ENCODE data around the gene MREG. TPM values are rescaled to one million over a fixed set of nuclear protein-coding genes. Genes with fewer than 3 reads are reported as not detected.

MREG gene
- total and polyA plus RNA-seq, 3 experiments from 2014 or later, result 3.9 to 26.2 (median 25.4) TPM

DNA sequence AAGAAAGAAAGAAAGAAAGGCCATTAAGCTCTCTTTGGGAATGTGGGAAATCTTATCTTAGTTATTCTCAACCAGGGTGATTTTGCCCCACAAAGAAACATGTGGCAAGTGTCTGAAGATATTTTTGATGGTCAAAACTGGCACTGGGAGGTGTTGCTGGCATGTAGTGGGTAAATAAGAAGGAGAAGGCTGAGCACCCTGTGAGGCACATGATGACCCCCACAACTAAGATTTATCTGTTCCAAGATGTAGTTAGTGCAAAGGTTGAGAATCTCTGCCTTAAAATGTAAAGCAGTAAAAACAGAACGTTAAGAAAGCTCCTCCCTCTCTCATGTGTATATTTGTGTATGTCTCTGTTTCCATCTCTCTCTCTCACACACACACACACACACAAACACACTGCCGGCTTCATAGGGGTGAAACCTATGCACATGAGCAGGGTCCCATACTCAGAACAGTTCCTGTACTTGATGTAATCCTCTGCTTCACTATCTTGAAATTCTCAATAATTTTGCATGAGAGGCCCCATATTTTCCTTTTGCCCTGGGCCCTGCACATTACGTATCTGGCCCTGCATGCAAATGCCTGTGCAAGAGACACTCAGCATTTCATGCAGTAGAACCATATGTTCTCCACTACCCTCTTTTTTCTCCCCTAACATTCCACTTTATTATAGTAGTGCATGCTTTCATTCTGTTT lies 94.3 kb downstream of the MREG start:
- Histone ChIP-seq H3K27ac (ENCODE audit: low read depth, low read length) (no peak overlapping the region), H3K36me3 (ENCODE audit: insufficient read depth, low read length) (no peaks in the 10 kb centered on the region), H3K9me3 (ENCODE audit: low read length) (no peaks in the 10 kb centered on the region), H3K4me1 (ENCODE audit: insufficient read depth, low read length) (no peaks in the 10 kb centered on the region), H3K27me3 (ENCODE audit: insufficient read depth, low read length, poor library complexity, severe bottlenecking) (no peaks in the 10 kb centered on the region), H3K4me3 (ENCODE audit: low read length) (no peak overlapping the region)
- H3K27ac Mint-ChIP-seq, result no peak overlapping the region
- no peaks in the 10 kb centered on the region for H3K9me3 Mint-ChIP-seq
- no peaks in the 10 kb centered on the region for H3K36me3 Mint-ChIP-seq
- ChIA-PET CTCF (interaction anchor here (1.5 kb wide), 1 partner anchor 12 kb away, joined by 4 read pairs; no protein-coding TSS in a partner anchor), POLR2A (no interaction called here)
- no peak overlapping the region for H3K4me3 Mint-ChIP-seq
- no peak for DNase-seq
- H3K4me1 Mint-ChIP-seq, result peaks cover 0 to 8% (median 2%) of the 10 kb centered on the region in 3 donors
- peaks cover 9 to 17% of the 10 kb centered on the region in 2 donors for H3K27me3 Mint-ChIP-seq

DNA sequence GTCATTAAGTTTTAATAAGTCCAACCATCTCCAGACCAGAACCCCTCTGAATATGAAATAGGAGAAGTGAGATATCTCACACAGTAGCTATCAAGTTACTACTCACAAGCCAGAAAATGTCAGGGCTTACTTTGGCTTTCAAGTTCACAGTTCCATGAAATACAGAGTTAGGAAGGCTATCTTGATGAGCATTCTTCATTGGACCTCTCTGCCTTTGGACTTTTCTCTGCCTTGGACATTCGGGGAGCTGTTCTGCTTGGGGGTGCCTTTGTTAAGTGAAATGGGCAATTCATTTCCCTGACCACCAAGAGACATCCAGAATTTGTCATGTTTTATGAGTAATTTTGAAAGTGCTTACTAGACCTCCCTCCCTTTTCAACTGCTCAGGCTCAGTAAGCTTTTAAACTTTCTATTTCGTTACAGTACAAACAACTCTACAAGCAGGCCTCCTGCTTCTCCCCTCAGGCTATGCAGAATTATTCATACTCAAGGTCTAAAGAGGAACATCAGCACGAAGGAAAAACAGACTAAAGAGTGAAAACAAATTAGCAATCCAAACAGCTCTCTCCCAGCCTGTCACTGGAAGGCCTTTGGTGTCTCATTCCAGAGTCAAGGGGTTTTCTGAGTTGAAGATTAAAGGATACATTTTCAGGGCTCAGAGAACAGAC lies 95.3 kb downstream of the MREG start:
- DNase-seq, result no peak
- H3K27ac ChIP-seq (ENCODE audit: low read depth, low read length), result no peak overlapping the region
- ChIA-PET POLR2A (no interaction called here), CTCF (interaction anchor here (1.5 kb wide), 1 partner anchor 13 kb away, joined by 4 read pairs; no protein-coding TSS in a partner anchor)
- H3K36me3 ChIP-seq (ENCODE audit: insufficient read depth, low read length), result no peaks in the 10 kb centered on the region
- peaks cover under 1 to 17% of the 10 kb centered on the region in 2 donors for H3K27me3 Mint-ChIP-seq
- no peaks in the 10 kb centered on the region for H3K4me1 ChIP-seq (ENCODE audit: insufficient read depth, low read length)
- no peaks in the 10 kb centered on the region for H3K27me3 ChIP-seq (ENCODE audit: insufficient read depth, low read length, poor library complexity, severe bottlenecking)
- no peak overlapping the region for H3K4me3 Mint-ChIP-seq
- no peak overlapping the region for H3K4me3 ChIP-seq (ENCODE audit: low read length)
- peaks cover 0 to 8% (median 2%) of the 10 kb centered on the region in 3 donors for H3K4me1 Mint-ChIP-seq
- peak overlapping the region in 2 of 8 donors; percentile 14 to 73 for H3K27ac Mint-ChIP-seq
- no peaks in the 10 kb centered on the region for H3K9me3 Mint-ChIP-seq
- no peaks in the 10 kb centered on the region for H3K9me3 ChIP-seq (ENCODE audit: low read length)
- H3K36me3 Mint-ChIP-seq, result no peaks in the 10 kb centered on the region

GRCh38 chr2:215915441-215915840 lies 97.9 kb downstream of the MREG start:
- CTCF ChIA-PET, result interaction anchor here (0.9 kb wide), 1 partner anchor 16 kb away, joined by 3 read pairs; no protein-coding TSS in a partner anchor

DNA sequence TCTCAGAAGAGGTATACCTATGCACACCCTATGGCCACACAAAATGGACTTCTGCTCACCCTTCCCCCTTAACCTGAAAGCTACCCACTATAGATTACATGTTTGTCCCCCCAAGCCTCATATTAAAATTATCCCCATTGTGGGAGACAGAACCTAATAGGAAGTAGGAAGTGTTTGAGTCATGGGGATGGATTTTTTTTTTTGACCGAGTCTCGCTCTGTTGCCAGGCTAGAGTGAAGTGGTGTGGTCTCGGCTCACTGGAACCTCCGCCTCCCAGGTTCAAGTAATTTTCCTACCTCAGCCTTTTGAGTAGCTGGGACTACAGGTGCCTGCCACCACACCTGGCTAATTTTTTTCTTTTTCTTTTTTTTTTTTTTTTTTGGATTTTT lies 98.6 kb downstream of the MREG start:
- Mint-ChIP-seq H3K4me3 (no peak overlapping the region), H3K27ac (no peak overlapping the region), H3K27me3 (peaks cover 14 to 15% of the 10 kb centered on the region in 2 donors), H3K9me3 (no peaks in the 10 kb centered on the region), H3K36me3 (no peaks in the 10 kb centered on the region), H3K4me1 (peaks cover 0 to 8% (median 2%) of the 10 kb centered on the region in 3 donors)
- ChIA-PET POLR2A (no interaction called here), CTCF (interaction anchor here (0.9 kb wide), 1 partner anchor 16 kb away, joined by 3 read pairs; no protein-coding TSS in a partner anchor)
- Histone ChIP-seq H3K36me3 (ENCODE audit: insufficient read depth, low read length) (no peaks in the 10 kb centered on the region), H3K27ac (ENCODE audit: low read depth, low read length) (no peak overlapping the region), H3K9me3 (ENCODE audit: low read length) (no peaks in the 10 kb centered on the region), H3K4me1 (ENCODE audit: insufficient read depth, low read length) (no peaks in the 10 kb centered on the region), H3K4me3 (ENCODE audit: low read length) (no peak overlapping the region), H3K27me3 (ENCODE audit: insufficient read depth, low read length, poor library complexity, severe bottlenecking) (no peaks in the 10 kb centered on the region)
- no peak for DNase-seq

More at GRCh38 chr2:215915441-215915840, 97.9 kb downstream of the MREG start:
- H3K27ac ChIP-seq (ENCODE audit: low read depth, low read length), result no peak overlapping the region
- H3K4me1 ChIP-seq (ENCODE audit: insufficient read depth, low read length), result no peaks in the 10 kb centered on the region
- Mint-ChIP-seq H3K27ac (no peak overlapping the region), H3K36me3 (no peaks in the 10 kb centered on the region), H3K9me3 (no peaks in the 10 kb centered on the region), H3K27me3 (peaks cover 12 to 15% of the 10 kb centered on the region in 2 donors), H3K4me1 (peaks cover 0 to 8% (median 2%) of the 10 kb centered on the region in 3 donors), H3K4me3 (no peak overlapping the region)
- H3K27me3 ChIP-seq (ENCODE audit: insufficient read depth, low read length, poor library complexity, severe bottlenecking), result no peaks in the 10 kb centered on the region
- H3K36me3 ChIP-seq (ENCODE audit: insufficient read depth, low read length), result no peaks in the 10 kb centered on the region
- POLR2A ChIA-PET, result no interaction called here
- no peak for DNase-seq
- H3K4me3 ChIP-seq (ENCODE audit: low read length), result no peak overlapping the region
- no peaks in the 10 kb centered on the region for H3K9me3 ChIP-seq (ENCODE audit: low read length)

DNA sequence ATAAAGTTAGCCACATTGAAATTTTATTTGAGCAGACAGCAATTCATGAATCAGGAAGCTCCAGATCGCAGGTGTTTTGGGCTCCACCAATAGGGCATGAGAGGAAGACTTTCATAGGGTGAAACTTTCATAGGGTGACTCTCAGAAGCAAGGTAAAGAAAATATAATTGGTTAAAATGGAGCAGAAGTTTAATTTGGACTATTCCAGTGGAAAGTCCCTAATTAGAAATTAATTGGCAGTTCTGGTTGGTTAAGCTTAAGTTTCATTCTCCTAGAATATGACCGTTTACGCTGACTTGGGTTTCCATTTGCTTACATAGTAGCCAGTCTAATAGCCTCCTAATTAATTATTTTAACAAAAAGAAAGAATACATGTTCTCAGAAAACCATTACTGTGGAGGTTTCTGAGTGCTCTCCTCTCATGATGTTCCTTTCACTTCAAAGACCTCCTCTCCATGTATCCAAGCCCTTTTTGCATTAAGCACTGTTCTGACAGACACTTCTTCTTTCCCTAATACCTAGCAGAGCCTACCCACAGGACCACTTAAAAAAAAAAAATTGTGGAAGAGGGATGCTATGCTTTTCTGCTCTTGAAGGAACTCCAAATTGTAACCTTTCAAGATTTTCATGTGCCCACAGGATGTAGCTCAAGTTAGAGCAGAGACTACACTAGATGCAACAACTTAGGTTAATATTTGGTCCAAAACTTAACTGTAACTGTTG lies 99.1 kb downstream of the MREG start:
- peak overlapping the region in 1 of 8 donors; percentile 3 for H3K27ac Mint-ChIP-seq
- no peak overlapping the region for H3K4me3 ChIP-seq (ENCODE audit: low read length)
- peaks cover 14 to 20% of the 10 kb centered on the region in 2 donors for H3K27me3 Mint-ChIP-seq
- no peaks in the 10 kb centered on the region for H3K9me3 Mint-ChIP-seq
- H3K36me3 Mint-ChIP-seq, result no peaks in the 10 kb centered on the region
- H3K4me1 Mint-ChIP-seq, result peaks cover 0 to 8% (median 2%) of the 10 kb centered on the region in 3 donors
- no peak for DNase-seq
- H3K4me1 ChIP-seq (ENCODE audit: insufficient read depth, low read length), result no peaks in the 10 kb centered on the region
- no peaks in the 10 kb centered on the region for H3K27me3 ChIP-seq (ENCODE audit: insufficient read depth, low read length, poor library complexity, severe bottlenecking)
- H3K27ac ChIP-seq (ENCODE audit: low read depth, low read length), result no peak overlapping the region
- no peaks in the 10 kb centered on the region for H3K36me3 ChIP-seq (ENCODE audit: insufficient read depth, low read length)
- no peaks in the 10 kb centered on the region for H3K9me3 ChIP-seq (ENCODE audit: low read length)
- ChIA-PET POLR2A (no interaction called here), CTCF (interaction anchor here (1.2 kb wide), 1 partner anchor 17 kb away, joined by 3 read pairs; no protein-coding TSS in a partner anchor)
- H3K4me3 Mint-ChIP-seq, result no peak overlapping the region

- ChIA-PET POLR2A (no interaction called here), CTCF (no interaction called here)
- Mint-ChIP-seq H3K9me3 (no peaks in the 10 kb centered on the region), H3K27ac (no peak overlapping the region), H3K4me1 (peaks cover 0 to 8% (median 2%) of the 10 kb centered on the region in 3 donors), H3K36me3 (no peaks in the 10 kb centered on the region), H3K27me3 (peaks cover 4 to 32% of the 10 kb centered on the region in 2 donors), H3K4me3 (no peak overlapping the region)
- Histone ChIP-seq H3K27ac (ENCODE audit: low read depth, low read length) (no peak overlapping the region), H3K4me1 (ENCODE audit: insufficient read depth, low read length) (no peaks in the 10 kb centered on the region), H3K27me3 (ENCODE audit: insufficient read depth, low read length, poor library complexity, severe bottlenecking) (no peaks in the 10 kb centered on the region), H3K36me3 (ENCODE audit: insufficient read depth, low read length) (no peaks in the 10 kb centered on the region), H3K9me3 (ENCODE audit: low read length) (no peaks in the 10 kb centered on the region), H3K4me3 (ENCODE audit: low read length) (no peak overlapping the region)
- no peak for DNase-seq
Measured at GRCh38 chr2:215912299-215912842, 101.0 kb downstream of the MREG start.

DNA sequence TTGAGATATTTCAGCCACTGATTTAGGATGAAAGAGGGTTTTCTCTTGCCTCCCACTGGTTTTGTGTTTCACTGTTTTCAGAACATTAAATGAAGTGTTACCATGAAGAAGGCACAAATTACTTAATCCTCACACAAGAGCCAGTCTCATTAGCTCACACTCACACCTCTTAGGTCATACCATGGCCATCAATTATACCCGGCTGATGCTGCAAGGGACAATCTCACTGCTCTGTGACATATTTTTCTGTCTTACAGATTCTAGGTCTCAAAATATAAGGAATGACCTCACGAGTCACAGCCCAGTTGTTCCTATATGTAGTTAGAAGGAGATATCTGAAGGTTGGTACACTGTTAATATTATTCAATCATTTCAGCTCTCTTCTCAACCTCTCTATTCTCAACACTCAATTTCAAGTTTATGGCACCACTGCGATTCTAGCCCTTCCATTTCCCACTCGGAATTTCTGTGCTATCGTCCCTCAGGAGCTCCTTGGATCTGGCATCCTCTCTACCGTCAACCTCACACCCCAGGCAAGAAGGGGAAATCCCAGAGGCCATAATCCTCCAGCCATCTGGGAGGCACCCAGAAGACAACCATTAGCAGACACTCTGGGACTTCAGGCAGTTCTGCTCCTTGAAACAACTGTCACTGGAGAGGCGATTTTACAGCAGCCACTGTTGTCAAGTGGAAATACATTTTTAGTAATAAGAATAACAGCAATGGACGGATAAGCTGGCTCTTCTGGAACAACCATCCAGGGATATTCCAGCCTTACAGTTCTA lies 101.9 kb downstream of the MREG start:
- no peaks in the 10 kb centered on the region for H3K4me1 ChIP-seq (ENCODE audit: insufficient read depth, low read length)
- POLR2A ChIA-PET, result no interaction called here
- no peaks in the 10 kb centered on the region for H3K36me3 Mint-ChIP-seq
- no peaks in the 10 kb centered on the region for H3K27me3 ChIP-seq (ENCODE audit: insufficient read depth, low read length, poor library complexity, severe bottlenecking)
- no peaks in the 10 kb centered on the region for H3K9me3 Mint-ChIP-seq
- no peaks in the 10 kb centered on the region for H3K36me3 ChIP-seq (ENCODE audit: insufficient read depth, low read length)
- CTCF ChIA-PET, result no interaction called here
- H3K27ac Mint-ChIP-seq, result peak overlapping the region in 1 of 8 donors; percentile 48
- H3K27ac ChIP-seq (ENCODE audit: low read depth, low read length), result no peak overlapping the region
- peaks cover 3 to 32% of the 10 kb centered on the region in 2 donors for H3K27me3 Mint-ChIP-seq
- H3K4me3 ChIP-seq (ENCODE audit: low read length), result no peak overlapping the region
- H3K4me3 Mint-ChIP-seq, result no peak overlapping the region
- H3K4me1 Mint-ChIP-seq, result peaks cover 0 to 4% (median 0%) of the 10 kb centered on the region in 3 donors
- no peaks in the 10 kb centered on the region for H3K9me3 ChIP-seq (ENCODE audit: low read length)
- no peak for DNase-seq

All from CD8-positive, alpha-beta memory T cell (primary cell).